SU-DHL-6 (cell line): ENCODE measurements around the gene NAV3.

ENCODE experiments used
- H2AFZ ChIP-seq: fragments of 200-600 bp; sonication (generic); 2 replicates; pipeline ENCODE4 v1.6.1; 2014; ENCODE audit warnings: low read depth, mild to moderate bottlenecking, moderate library complexity, mixed read lengths, antibody characterized with exemption, low read length; ENCODE audit not compliant: severe bottlenecking
- H3F3A ChIP-seq: fragments of 200-600 bp; shearing (Covaris generic); 2 replicates; pipeline ENCODE4 v1.6.0; 2016; ENCODE audit warnings: antibody characterized with exemption, mild to moderate bottlenecking; ENCODE audit not compliant: insufficient read depth
- H3K27ac ChIP-seq: fragments of 200-600 bp; sonication (generic); 2 replicates; pipeline ENCODE4 v1.5.1; 2016; ENCODE audit warnings: low read depth, mild to moderate bottlenecking, low read length, moderate library complexity, mixed read lengths
- H3K27me3 ChIP-seq: fragments of 200-600 bp; sonication (generic), shearing (Covaris generic); 2 replicates; pipeline ENCODE4 v1.6.0; 2014; ENCODE audit warnings: mild to moderate bottlenecking, low read length
- H3K36me3 ChIP-seq: fragments of 200-600 bp; sonication (generic); 2 replicates; pipeline ENCODE4 v1.6.1; 2014; ENCODE audit warnings: mild to moderate bottlenecking, low read length, mixed read lengths
- H3K4me2 ChIP-seq: fragments of 300-600, 200-600 bp; shearing (Covaris generic), sonication (generic); 2 replicates; pipeline ENCODE4 v1.6.0; 2014; ENCODE audit warnings: low read length, low read depth, mild to moderate bottlenecking; ENCODE audit not compliant: poor library complexity, severe bottlenecking
- H3K4me3 ChIP-seq: fragments of 200-600 bp; sonication (generic); 2 replicates; pipeline ENCODE4 v1.5.1; 2014; ENCODE audit warnings: antibody characterized with exemption, low read length, mild to moderate bottlenecking, mixed read lengths; ENCODE audit not compliant: insufficient read depth, poor library complexity, severe bottlenecking
- H3K79me2 ChIP-seq: fragments of 200-600 bp; sonication (generic); 2 replicates; pipeline ENCODE4 v1.6.1; 2014; ENCODE audit warnings: mild to moderate bottlenecking, low read length, moderate library complexity; ENCODE audit not compliant: insufficient read depth
- H3K9ac ChIP-seq: fragments of 200-600 bp; sonication (generic); 2 replicates; pipeline ENCODE4 v1.7.0; 2014; ENCODE audit warnings: mild to moderate bottlenecking, low read length
- H3K9me2 ChIP-seq: fragments of 200-600 bp; sonication (generic); replicated peaks from 2 replicates; pipeline ENCODE4 v1.6.1; 2014; ENCODE audit warnings: low read length; ENCODE audit not compliant: insufficient read depth
- H3K9me3 ChIP-seq: fragments of 200-600 bp; sonication (generic); 2 replicates; pipeline ENCODE4 v1.6.1; 2014; ENCODE audit warnings: low read length, mixed read lengths; ENCODE audit not compliant: insufficient read depth
- H4K20me1 ChIP-seq: fragments of 200-600 bp; sonication (generic); 2 replicates; pipeline ENCODE4 v1.6.1; 2014; ENCODE audit warnings: low read depth, mild to moderate bottlenecking, antibody characterized with exemption, low read length, moderate library complexity, mixed read lengths
- CTCF ChIP-seq: fragments of 200-600 bp; sonication (generic); IDR thresholded peaks from one replicate; pipeline ENCODE4 v1.5.1; 2017; ENCODE audit warnings: antibody characterized with exemption, mild to moderate bottlenecking, low read length, moderate library complexity; ENCODE audit not compliant: insufficient read depth, poor library complexity, severe bottlenecking
- EZH2phosphoT487 ChIP-seq: fragments of 200-600 bp; sonication (generic), shearing (Covaris generic); conservative IDR thresholded peaks from 2 replicates; pipeline ENCODE4 v1.6.1; 2018; ENCODE audit warnings: mild to moderate bottlenecking, antibody characterized with exemption, low read length, moderate library complexity, mixed read lengths

Gene NAV3

GRCh38 chr12:78090266-78090665 is 259.6 kb downstream of the NAV3 start:
- Histone ChIP-seq H3F3A (no peaks in the 10 kb centered on the region), H3K4me2 (no peak overlapping the region), H3K36me3 (no peaks in the 10 kb centered on the region), H2AFZ (no peak overlapping the region), H3K9ac (no peak overlapping the region), H3K4me3 (no peak overlapping the region), H4K20me1 (no peaks in the 10 kb centered on the region), H3K9me3 (no peaks in the 10 kb centered on the region), H3K27me3 (no peaks in the 10 kb centered on the region), H3K27ac (no peak overlapping the region), H3K9me2 (no peaks in the 10 kb centered on the region), H3K79me2 (no peaks in the 10 kb centered on the region)
- no peak for TF ChIP-seq EZH2phosphoT487
- no peak for TF ChIP-seq CTCF

DNA sequence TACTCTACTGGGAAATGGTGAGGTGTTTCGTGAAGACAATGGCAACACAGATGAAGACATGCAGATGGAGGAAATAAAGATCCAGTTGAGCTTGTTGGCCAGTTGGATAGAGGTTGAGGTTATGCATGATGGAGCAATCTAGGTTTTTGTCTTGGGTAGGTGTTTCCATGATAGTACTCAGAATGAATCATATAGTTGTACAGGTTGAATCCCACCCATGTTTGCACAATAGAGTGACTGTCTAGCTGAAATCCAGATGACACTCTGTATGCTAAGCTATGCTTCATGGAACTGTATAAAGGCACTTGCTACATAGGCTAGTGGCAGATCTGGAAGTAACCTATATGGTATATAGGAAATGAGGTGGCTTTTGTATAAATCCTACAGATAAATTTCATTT is 264.9 kb downstream of the NAV3 start:
- no peak overlapping the region for H2AFZ ChIP-seq
- no peaks in the 10 kb centered on the region for H4K20me1 ChIP-seq
- H3K27ac ChIP-seq, result no peak overlapping the region
- no peak for TF ChIP-seq CTCF
- TF ChIP-seq EZH2phosphoT487, result no peak
- no peak overlapping the region for H3K4me3 ChIP-seq
- no peaks in the 10 kb centered on the region for H3K36me3 ChIP-seq
- no peaks in the 10 kb centered on the region for H3K9me2 ChIP-seq
- no peaks in the 10 kb centered on the region for H3K27me3 ChIP-seq
- H3K9me3 ChIP-seq, result no peaks in the 10 kb centered on the region
- no peaks in the 10 kb centered on the region for H3K79me2 ChIP-seq
- H3K4me2 ChIP-seq, result no peak overlapping the region
- H3F3A ChIP-seq, result no peaks in the 10 kb centered on the region
- no peak overlapping the region for H3K9ac ChIP-seq

DNA sequence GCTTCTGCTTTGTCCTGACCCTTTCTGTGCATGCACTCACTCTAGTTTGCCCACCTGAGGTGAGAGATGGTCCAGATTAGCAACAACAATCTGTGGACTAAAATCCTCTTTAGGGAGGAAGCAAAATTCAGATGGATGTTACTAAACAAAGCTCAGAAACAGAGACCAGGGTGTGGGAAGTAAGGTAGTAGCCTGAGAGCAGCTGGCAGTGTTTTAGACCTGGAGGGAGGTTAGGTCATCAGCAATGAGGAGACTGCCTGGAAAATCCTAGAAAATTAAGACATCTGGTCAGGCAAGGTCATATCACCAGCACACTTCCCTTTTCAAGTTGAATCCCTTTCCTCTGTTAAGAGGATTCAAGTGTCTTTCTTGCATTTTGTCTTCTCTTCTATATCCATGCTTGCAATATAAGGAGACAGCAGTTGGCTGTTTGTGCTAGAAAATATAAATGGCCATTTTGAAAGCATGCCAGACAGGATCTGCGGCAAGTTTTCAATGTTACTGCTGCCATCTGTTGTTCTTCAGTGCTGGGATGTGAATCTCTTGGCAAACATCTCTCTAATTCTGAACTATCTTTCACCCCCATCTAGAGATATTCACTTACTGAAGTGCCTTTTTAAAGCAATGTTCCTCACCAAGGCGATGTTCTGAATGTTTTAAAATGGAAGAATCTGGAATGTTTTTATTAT is 266.4 kb downstream of the NAV3 start:
- no peak overlapping the region for H3K9ac ChIP-seq
- no peaks in the 10 kb centered on the region for H3K79me2 ChIP-seq
- TF ChIP-seq EZH2phosphoT487 (no peak), CTCF (no peak)

More for the DNA sequence above, 266.4 kb downstream of the NAV3 start:
- no peaks in the 10 kb centered on the region for H3K9me2 ChIP-seq
- no peak overlapping the region for H3K27ac ChIP-seq
- H3K4me3 ChIP-seq, result no peak overlapping the region
- H3F3A ChIP-seq, result no peaks in the 10 kb centered on the region
- H3K36me3 ChIP-seq, result no peaks in the 10 kb centered on the region
- H3K4me2 ChIP-seq, result no peak overlapping the region
- H2AFZ ChIP-seq, result no peak overlapping the region
- H3K27me3 ChIP-seq, result no peaks in the 10 kb centered on the region
- H4K20me1 ChIP-seq, result no peaks in the 10 kb centered on the region
- H3K9me3 ChIP-seq, result no peaks in the 10 kb centered on the region
